ENCODE measurements around the gene TEKT1.

The TEKT1 gene

DNA sequence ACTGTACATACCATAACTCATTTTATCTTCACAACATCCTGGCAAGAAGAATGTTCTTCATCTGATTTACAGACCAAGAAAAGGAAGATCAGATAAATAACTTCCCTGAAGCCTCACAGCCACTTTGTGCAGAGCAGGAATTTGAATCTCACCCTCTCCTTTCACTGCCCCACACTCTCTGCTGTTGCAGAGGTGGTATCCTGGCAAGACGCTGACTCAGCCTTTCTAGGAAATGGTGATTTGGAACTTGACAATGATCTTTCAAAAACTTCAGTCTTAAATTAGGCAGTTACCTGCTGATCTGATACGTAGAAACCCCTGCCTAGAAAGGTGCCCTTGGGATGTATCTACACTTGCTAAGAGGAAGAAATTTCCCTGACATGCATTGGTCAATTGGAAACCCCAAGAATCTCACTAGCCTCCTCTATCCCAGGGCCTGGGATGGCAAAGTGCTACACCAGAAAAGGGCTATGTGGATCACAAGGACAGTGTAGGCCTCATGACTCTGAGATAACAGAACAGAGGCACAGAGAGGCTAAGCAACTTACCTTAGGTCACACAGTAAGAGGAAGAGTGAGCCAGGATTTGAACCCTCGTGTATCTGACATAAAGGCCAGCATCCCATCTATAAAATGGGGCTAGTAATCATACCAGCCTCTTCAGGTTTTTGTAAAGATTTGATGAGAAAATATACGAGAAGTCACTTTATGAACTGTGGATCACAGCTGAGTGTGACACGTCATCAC is 37.6 kb downstream of the TEKT1 start:
- DNase-seq (ENCODE audit: insufficient read length, low spot score) (no peak), FAIRE-seq (no peak)
- TF ChIP-seq CTCF (IDR thresholded peaks at IDR 0.05; ENCODE audit: insufficient read depth, missing control alignments), result no peak

GRCh38 chr17:6789146-6789545 is 42.4 kb downstream of the TEKT1 start:
- FAIRE-seq (no peak), DNase-seq (ENCODE audit: insufficient read length, low spot score) (no peak)
- TF ChIP-seq CTCF (IDR thresholded peaks at IDR 0.05; ENCODE audit: insufficient read depth, missing control alignments), result no peak

DNA sequence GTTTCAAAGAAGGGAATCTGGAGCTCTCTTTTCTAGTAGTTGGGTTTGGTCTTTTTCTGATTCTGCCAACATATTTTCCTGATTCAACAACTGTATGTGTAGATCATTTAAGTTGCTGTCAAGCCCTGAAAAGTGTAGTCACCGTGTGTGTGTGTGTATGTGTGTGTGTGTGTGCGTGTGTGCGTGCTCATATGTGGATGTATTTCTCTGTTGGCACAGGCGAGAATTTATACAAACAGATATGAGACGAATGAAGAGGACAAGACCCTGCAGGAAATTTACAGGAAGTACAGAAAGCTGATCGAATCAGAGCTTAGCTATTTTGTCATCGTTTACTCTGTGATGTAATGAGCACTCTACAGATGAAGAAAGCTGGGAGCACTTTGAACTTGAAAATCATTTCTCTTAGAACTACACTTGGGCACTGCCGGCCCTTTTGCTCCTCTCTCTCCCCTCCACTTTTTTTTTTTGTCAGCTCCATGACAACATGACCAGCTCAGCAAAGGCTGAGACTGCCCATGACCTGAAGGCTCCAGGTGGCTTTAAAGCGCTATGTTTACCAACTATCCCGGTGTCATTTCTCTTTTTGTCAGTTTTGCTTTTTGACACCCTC is 44.3 kb downstream of the TEKT1 start:
- no peak for TF ChIP-seq CTCF (IDR thresholded peaks at IDR 0.05; ENCODE audit: insufficient read depth, missing control alignments)
- FAIRE-seq, result no peak
- no peak for DNase-seq (ENCODE audit: insufficient read length, low spot score)

- TF ChIP-seq CTCF (IDR thresholded peaks at IDR 0.05; ENCODE audit: insufficient read depth, missing control alignments), result no peak
- FAIRE-seq, result no peak
- DNase-seq (ENCODE audit: insufficient read length, low spot score), result no peak
Observed at GRCh38 chr17:6786618-6787017, 44.9 kb downstream of the TEKT1 start.

DNA sequence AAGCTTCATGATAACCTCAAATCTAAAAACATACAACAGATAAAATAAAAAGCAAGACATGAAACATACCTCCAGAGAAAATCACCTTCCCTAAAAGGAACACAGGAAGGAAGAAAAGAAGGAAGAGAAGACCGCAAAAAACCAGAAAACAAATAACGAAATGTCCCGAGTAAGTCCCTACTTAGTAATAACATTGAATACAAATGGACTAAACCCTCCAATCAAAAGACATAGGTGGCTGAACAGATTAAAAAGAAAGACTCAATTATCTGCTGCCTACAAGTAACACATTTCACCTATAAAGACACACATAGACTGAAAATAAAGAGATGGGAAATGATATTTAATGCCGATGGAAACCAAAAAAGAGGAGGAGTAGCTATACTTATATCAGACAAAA is 49.3 kb downstream of the TEKT1 start:
- no peak for DNase-seq (ENCODE audit: insufficient read length, low spot score)
- no peak for FAIRE-seq
- TF ChIP-seq CTCF (IDR thresholded peaks at IDR 0.05; ENCODE audit: insufficient read depth, missing control alignments), result no peak

GRCh38 chr17:6780886-6781285 is 50.6 kb downstream of the TEKT1 start:
- TF ChIP-seq CTCF (IDR thresholded peaks at IDR 0.05; ENCODE audit: insufficient read depth, missing control alignments), result no peak
- no peak for FAIRE-seq
- DNase-seq (ENCODE audit: insufficient read length, low spot score), result no peak

- TF ChIP-seq CTCF (IDR thresholded peaks at IDR 0.05; ENCODE audit: insufficient read depth, missing control alignments), result no peak
- no peak for DNase-seq (ENCODE audit: insufficient read length, low spot score)
- no peak for FAIRE-seq
Observed at GRCh38 chr17:6780001-6780400, 51.5 kb downstream of the TEKT1 start.

Measured in D721Med (cell line).